NCI-H187 treated with DMSO at 0.1 percent for 48 hours (cell line): ENCODE data around the gene AK9.
"Not testable (repeated sequence)": the region's sequence is repeated elsewhere in the genome, so short reads cannot be mapped to it uniquely, and the experiment has no call there.

Experiments used
- DNase-seq: peaks from one replicate; lab custom pipeline; 2025; lab: John Stamatoyannopoulos, UW

The AK9 gene

GRCh38 chr6:109695468-109695867 is 4.5 kb upstream of the AK9 start:
- no peak for DNase-seq

GRCh38 chr6:109693111-109693510 is 2.1 kb upstream of the AK9 start:
- no peak for DNase-seq

- no peak for DNase-seq
These were observed 647 bp downstream of the AK9 start for GRCh38 chr6:109690373-109690736.

DNA sequence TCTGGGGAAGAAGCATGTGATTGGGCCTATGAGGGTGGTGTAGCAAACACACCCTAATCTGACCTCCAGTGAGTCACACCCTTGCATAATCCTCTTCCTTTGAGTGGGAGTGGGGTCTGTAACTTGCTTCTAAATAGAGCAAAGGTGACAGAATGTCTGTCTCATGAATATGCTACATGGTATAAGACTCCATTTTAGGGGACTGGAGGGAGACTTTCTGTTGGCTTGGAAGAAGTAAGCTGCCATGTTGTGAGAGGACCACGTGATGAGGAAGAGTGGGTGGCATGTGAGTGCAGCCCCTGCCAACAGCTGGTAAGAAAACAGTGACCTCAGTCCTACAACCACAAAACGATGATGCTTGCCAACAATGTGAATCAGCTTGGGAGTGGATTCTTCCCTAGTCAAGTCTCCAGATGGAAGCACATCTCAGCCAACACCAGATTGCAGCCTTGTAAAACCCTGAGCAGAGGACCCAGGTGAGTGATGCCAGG is 3.7 kb downstream of the AK9 start:
- no peak for DNase-seq

DNA sequence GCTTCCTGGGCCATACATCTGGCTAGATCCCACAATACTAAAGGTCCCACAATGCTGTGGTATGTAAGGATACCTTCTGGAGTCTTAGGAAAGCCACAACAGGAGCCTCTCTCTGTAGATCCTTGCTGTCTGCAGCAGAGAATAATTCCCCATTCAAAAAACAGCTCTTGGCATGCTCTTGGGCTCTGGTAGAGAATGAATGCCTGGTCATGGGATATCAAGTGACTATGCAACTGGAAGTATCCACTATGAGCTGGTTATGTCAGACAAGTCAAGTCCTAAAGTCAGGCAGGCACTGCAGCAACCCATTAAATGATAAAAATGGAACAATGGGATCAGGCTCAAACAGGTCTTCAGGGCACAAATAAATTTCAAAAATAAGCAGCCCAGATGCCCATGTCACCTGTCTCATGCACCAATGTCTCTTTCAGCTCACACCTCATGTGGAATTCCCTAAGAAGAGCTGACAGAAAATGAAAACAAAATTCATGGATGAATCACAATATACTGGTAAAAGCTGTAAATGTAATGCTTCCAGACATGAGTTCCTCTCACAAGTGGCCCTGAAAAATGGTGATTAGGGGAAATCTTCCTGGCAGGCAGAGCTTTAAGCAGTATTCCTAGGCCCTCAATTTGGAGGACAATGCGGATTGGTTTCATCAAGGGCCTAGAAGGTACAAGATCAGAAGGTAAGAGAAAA is 4.3 kb downstream of the AK9 start:
- DNase-seq: no peak

DNA sequence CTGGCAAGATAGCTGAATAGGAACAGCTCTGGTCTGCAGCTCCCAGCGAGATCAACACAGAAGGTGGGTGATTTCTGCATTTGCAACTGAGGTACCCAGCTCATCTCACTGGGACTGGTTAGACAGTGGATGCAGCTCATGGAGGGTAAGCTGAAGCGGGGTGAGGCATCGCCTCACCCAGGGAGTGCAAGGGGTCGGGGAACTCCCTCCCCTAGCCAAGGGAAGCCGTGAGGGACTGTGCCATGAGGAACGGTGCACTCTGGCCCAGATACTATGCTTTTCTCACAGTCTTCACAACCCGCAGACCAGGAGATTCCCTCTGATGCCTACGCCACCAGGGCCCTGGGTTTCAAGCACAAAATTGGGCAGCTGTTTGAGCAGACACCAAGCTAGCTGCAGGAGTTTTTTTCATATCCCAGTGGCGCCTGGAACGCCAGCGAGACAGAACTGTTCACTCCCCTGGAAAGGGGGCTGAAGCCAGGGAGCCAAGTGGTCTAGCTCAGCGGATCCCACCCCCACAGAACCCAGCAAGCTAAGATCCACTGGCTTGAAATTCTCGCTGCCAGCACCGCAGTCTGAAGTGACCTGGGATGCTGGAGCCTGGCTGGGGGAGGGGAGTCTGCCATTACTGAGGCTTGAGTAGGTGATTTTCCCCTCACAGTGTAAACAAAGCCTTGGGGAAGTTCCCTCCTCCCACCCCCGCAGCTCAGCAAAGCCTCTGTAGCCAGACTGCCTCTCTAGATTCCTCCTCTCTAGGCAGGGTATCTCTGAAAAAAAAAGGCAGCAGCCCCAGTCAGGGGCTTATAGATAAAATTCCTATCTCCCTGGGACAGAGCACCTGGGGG is 12.1 kb downstream of the AK9 start:
- DNase-seq: not testable (repeated sequence)

DNA sequence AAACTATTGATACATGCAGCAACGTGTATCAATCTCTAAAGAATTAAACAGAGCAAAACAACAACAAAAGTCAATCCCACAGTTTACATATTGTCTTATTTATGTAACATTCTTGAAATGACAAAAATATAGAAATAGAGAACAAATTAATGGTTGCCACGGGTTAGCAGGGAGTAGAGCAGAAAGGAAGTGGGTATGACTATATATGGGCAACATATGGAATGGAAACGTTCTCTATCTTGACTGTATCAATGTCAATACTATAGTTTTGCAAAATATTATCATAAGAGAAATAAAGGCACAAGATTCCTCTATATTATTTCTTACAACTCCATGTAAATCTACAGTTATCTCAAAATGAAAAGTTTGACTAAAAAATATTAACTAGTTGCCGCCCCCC is 12.8 kb downstream of the AK9 start:
- no peak for DNase-seq

DNA sequence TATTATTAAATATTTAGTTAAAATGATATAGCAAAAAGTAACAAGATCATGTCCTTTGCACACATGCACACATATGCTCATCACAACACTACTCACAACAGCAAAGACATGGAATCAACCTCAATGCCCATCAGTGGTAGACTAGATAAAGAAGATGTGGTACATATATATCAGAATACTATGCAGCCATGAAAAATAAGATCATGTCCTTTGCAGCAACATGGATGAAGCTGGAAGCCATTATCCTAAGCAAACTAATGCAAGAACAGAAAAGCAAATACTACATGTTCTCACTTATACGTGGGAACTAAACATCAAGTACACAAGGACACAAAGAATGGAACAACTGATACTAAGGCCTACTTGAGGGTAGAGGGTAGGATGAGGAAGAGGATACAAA is 14.3 kb downstream of the AK9 start:
- no peak for DNase-seq

- no peak for DNase-seq
These were observed 18.2 kb downstream of the AK9 start for GRCh38 chr6:109672839-109673238.

GRCh38 chr6:109672175-109672574 is 18.8 kb downstream of the AK9 start:
- no peak for DNase-seq

DNA sequence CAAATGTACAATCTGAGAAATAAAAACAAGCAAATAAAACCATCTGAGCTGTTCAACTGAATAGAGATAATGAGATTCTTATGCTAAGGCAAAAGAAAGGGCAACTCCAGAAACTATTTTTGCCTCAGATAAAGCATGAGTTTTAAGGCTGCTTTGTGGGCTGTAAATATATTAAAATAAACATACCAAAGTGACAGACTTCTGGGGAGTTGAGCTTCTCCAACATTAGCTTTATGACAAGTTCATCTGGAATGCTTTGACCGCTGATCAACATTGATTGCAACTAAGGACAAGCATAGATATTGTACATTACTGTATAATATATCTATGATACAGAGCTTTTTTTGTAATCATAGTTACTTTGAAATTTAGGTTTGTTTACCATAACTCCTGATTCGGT is 19.3 kb downstream of the AK9 start:
- DNase-seq: no peak

DNA sequence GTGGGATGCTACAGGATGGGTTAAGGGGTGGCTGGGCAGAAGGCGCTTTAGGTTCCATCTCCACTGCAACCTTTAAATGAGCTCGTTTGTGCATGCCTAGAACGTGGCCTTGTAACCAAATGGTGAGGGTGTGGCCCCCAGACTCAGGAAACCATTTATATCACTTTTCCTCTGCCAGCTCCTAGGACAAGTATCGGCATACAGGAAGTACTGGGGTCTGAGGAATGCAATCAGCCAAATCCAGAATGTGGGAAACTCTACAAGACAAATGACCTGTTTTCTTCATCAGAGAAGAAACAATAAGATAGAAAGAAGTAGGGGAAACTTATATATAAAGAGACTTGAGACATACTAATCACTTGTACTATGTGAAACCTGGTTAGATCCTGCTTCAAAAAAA is 21.2 kb downstream of the AK9 start:
- no peak for DNase-seq

DNA sequence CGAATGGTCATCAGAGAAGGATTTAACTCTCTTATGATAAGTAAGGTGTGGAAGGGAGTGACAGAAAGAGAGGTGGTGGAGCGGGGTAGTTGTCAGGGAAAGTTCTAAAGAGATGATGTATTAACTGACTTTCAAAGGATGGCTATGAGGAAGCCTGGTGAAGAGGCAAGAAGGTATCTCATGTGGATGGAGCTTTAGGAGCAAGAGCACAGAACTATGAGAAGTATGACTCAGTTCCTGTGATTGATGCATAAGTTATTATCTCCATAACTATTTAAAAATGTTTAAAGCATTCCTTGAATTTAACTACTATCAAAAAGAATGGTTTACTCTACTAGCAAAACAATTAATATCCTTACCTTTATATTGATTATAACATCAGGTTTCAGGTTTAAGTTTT is 28.8 kb downstream of the AK9 start:
- DNase-seq: no peak

DNA sequence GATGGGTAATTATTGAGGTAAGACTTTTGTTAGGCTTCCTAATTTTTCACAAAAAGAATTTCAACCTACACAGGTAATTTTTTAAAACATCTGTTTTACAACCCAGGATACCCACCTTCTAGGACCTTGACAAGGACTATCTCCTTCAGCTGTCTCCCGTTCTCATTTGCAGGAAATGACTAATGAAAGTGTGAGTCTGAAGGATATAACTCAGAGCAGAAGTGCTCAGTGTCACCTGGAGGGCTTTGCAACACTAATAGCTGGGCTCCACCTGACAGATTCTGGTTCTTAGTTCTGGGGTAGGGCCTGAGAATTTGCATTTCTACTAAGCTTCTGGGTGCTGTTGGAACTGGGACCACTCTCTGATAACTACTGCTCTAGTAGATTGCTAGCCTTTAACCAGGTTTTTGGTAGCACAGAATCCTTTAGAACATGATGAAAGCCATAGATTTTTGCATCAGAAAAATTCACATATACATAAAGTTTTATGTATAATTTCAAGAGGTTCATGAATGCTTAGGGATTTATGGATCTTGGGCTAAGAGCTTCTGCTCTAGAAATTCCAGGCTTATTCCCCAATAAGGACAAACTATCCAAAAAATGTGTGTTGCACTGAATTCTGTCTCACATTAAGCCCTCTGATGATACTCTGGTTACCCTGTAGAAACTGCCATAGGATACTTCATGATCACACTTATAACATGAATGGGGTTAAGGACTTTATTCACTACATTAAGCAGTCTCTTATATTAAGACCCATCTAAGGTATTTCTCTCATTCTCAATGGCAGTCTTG is 30.3 kb downstream of the AK9 start:
- DNase-seq: no peak

- DNase-seq: no peak
These were observed 35.2 kb downstream of the AK9 start for GRCh38 chr6:109655761-109656262.

DNA sequence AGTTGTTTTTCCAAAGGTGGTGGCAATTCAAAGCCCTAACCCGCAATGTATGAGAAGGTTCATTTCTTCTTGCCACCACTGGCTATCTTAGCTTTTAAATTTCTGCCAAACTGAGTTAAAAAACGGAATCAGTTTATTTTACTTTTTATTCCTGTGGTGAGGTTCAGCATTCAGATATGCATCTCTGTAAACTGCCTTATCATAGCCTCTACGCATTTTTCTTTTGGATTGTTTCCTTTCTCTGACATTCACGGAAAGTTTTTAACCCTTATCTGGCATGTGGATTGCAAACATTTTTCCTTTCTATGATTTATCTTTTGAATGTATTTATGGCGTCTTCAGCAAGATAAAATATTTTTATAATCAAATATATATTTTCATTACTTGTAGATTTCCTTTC is 37.7 kb downstream of the AK9 start:
- no peak for DNase-seq

DNA sequence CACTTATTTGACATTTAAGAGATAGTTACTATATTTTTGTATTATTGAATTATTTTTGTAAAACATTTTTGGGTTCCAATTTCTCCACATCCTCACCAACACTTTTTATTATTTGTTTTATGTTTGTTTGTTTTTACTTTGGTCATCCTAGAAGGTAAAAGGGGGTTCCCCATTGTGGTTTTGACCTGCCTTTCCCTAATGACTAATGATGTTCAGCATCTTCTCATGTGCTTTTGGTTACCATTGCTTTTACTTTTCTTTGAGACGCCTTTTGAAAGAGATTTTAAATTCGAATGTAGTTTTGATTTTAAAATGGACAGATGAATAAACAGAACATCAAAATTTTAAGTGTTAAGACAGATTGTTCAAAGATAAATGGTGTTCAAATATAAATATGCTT is 46.9 kb downstream of the AK9 start:
- no peak for DNase-seq

- DNase-seq: no peak
These were observed 58.6 kb downstream of the AK9 start for GRCh38 chr6:109632405-109632804.

- no peak for DNase-seq
These were observed 59.6 kb downstream of the AK9 start for GRCh38 chr6:109631403-109631802.

DNA sequence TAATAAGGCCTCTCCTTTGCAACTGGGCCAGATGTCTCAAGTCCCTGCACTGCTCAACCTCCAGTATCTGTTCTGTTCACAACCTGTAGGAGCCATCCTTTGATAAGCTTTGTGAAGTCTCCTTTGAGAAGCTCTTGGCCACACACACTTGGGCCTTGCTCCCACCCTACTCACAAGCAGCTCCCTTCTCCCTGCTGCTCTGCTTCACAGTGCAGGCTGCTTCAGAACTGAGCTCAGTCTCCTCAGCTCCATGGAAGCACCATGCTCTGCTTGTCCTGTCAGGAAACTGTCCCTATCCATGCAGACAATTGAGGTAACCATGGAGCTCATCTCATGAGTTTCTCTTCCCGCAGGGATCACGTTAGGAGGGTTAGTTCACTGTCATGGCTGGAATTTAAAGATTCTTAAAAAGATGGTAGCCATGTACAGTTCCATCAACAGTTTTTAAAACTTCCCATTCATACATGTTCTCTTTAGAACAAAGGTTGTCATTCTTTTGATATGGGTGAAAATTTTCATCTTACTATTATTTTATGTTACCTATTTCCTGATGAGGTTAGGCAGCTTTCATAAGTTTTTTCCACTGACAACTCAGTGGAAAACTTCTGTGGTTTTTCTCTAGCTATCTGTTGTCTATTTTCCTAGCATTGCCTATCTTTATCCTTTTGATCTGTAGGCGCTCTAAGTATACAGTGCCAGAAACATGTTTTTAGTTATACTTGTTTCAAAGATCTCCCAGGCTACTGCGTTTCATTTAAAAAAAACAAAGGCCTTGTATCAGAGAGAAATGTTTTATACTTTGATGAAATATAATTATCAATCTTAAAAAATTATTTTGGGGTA is 62.6 kb downstream of the AK9 start:
- DNase-seq: no peak

GRCh38 chr6:109626311-109626710 is 64.7 kb downstream of the AK9 start:
- DNase-seq: no peak

DNA sequence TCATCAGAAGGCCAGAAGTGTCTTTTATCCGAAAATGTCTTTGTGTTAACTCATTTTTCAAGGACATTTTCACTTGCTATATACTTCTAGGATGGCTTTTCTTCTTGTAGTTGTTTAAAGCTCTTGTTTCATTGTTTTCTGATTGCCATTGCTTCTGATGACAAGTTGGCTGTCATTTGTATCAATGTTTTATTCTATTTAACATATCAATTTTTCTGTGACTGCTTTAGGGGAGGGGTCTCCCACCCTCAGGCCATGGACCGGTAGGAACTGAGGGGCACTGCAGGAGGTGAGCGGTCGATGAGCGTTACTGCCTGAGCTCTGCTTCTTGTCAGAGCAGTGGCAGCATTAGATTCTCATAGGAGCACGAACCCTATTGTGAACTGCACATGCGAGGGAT is 65.8 kb downstream of the AK9 start:
- no peak for DNase-seq
